ENCODE data around the gene TSPAN1. TPM values are rescaled to one million over a fixed set of nuclear protein-coding genes. Genes with fewer than 3 reads are reported as not detected.

Gene TSPAN1
- total RNA-seq (1 to 10 TPM; 2.3 to 3.2 TPM), polyA plus RNA-seq (10 to 100 TPM in 1 of 2 donors, 1 to 10 TPM in 1; 3.9 to 26.5 TPM)
- long read RNA-seq, donor 1, partial matches to known transcripts = 2 of 9 reads
- long read RNA-seq, donor 1, other reads (novel, unspliced or antisense) = 7 of 9 reads
- long read RNA-seq, donor 2 = 0 reads

- H3K36me3 ChIP-seq (ENCODE audit: control insufficient read depth in 1 of 2, insufficient read depth in 2 of 2, low read length in 1 of 2) = no peaks in the 10 kb centered on the region
- 25 to 31% methylated on average over 11 of the region's 11 CpGs for WGBS, 2 donors
- intact Hi-C loops (cut with DNase I) = no loop called here
- no peaks in the 10 kb centered on the region for H3K4me1 ChIP-seq (ENCODE audit: control insufficient read depth in 1 of 2, insufficient read depth in 2 of 2, low read length in 2 of 2)
- peak within 1 kb of the TSS in 1 of 2 donors; percentile 39 for H3K27ac ChIP-seq (ENCODE audit: low read depth in 1 of 2, low read length in 2 of 2)
- H3K4me3 ChIP-seq (ENCODE audit: low read length in 2 of 2) = no peak within 1 kb of the TSS
- peak; percentile 72 to 75 for DNase-seq
- no peaks in the 10 kb centered on the region for H3K9me3 ChIP-seq (ENCODE audit: control insufficient read depth, low read length)
- H3K27me3 ChIP-seq (ENCODE audit: control insufficient read depth in 1 of 2, insufficient read depth in 2 of 2, low read length in 1 of 2) = no peaks in the 10 kb centered on the region
- ATAC-seq (ENCODE audit: low FRiP score) = peak; percentile 87
Observed at GRCh38 chr1:46174448-46175231, at the start of gene TSPAN1. TSPAN1 (plus strand) TSS chr1:46175087; CDS start chr1:46181108, 6,021 bp downstream.

- intact Hi-C loops (cut with DNase I) = no loop called here
- no peak overlapping the region for H3K4me3 ChIP-seq (ENCODE audit: low read length in 2 of 2)
- H3K27me3 ChIP-seq (ENCODE audit: control insufficient read depth in 1 of 2, insufficient read depth in 2 of 2, low read length in 1 of 2) = no peaks in the 10 kb centered on the region
- H3K9me3 ChIP-seq (ENCODE audit: control insufficient read depth, low read length) = no peaks in the 10 kb centered on the region
- 12 to 18% methylated on average over 3 of the region's 3 CpGs for WGBS, 2 donors
- no peaks in the 10 kb centered on the region for H3K4me1 ChIP-seq (ENCODE audit: control insufficient read depth in 1 of 2, insufficient read depth in 2 of 2, low read length in 2 of 2)
- no peak overlapping the region for H3K27ac ChIP-seq (ENCODE audit: low read depth in 1 of 2, low read length in 2 of 2)
- ATAC-seq (ENCODE audit: low FRiP score) (no peak), DNase-seq (no peak)
- H3K36me3 ChIP-seq (ENCODE audit: control insufficient read depth in 1 of 2, insufficient read depth in 2 of 2, low read length in 1 of 2) = no peaks in the 10 kb centered on the region
Observed at GRCh38 chr1:46128344-46128743, 46.5 kb upstream of the TSPAN1 start.

- DNase-seq (no peak), ATAC-seq (ENCODE audit: low FRiP score) (no peak)
- H3K27me3 ChIP-seq (ENCODE audit: control insufficient read depth in 1 of 2, insufficient read depth in 2 of 2, low read length in 1 of 2) = no peaks in the 10 kb centered on the region
- H3K9me3 ChIP-seq (ENCODE audit: control insufficient read depth, low read length) = no peaks in the 10 kb centered on the region
- no peaks in the 10 kb centered on the region for H3K36me3 ChIP-seq (ENCODE audit: control insufficient read depth in 1 of 2, insufficient read depth in 2 of 2, low read length in 1 of 2)
- WGBS, 2 donors = 14 to 20% methylated on average over 1 of the region's 1 CpG
- H3K4me3 ChIP-seq (ENCODE audit: low read length in 2 of 2) = no peak overlapping the region
- peaks cover 2 to 3% of the 10 kb centered on the region in 2 donors for H3K4me1 ChIP-seq (ENCODE audit: control insufficient read depth in 1 of 2, insufficient read depth in 2 of 2, low read length in 2 of 2)
- H3K27ac ChIP-seq (ENCODE audit: low read depth in 1 of 2, low read length in 2 of 2) = no peak overlapping the region
- intact Hi-C loops (cut with DNase I) = no loop called here
Observed at GRCh38 chr1:46130121-46130520, 44.8 kb upstream of the TSPAN1 start.

- no peak overlapping the region for H3K27ac ChIP-seq (ENCODE audit: low read depth in 1 of 2, low read length in 2 of 2)
- DNase-seq (no peak), ATAC-seq (ENCODE audit: low FRiP score) (no peak)
- no peaks in the 10 kb centered on the region for H3K36me3 ChIP-seq (ENCODE audit: control insufficient read depth in 1 of 2, insufficient read depth in 2 of 2, low read length in 1 of 2)
- intact Hi-C loops (cut with DNase I) = no loop called here
- H3K9me3 ChIP-seq (ENCODE audit: control insufficient read depth, low read length) = no peaks in the 10 kb centered on the region
- WGBS, 2 donors = 1 to 2% methylated on average over 5 of the region's 5 CpGs
- peaks cover 2 to 3% of the 10 kb centered on the region in 2 donors for H3K4me1 ChIP-seq (ENCODE audit: control insufficient read depth in 1 of 2, insufficient read depth in 2 of 2, low read length in 2 of 2)
- no peaks in the 10 kb centered on the region for H3K27me3 ChIP-seq (ENCODE audit: control insufficient read depth in 1 of 2, insufficient read depth in 2 of 2, low read length in 1 of 2)
- peak overlapping the region; percentile 58 to 73 for H3K4me3 ChIP-seq (ENCODE audit: low read length in 2 of 2)
Observed at GRCh38 chr1:46130606-46131005, 44.3 kb upstream of the TSPAN1 start.

- peaks cover 2 to 3% of the 10 kb centered on the region in 2 donors for H3K4me1 ChIP-seq (ENCODE audit: control insufficient read depth in 1 of 2, insufficient read depth in 2 of 2, low read length in 2 of 2)
- DNase-seq (no peak), ATAC-seq (ENCODE audit: low FRiP score) (no peak)
- no peaks in the 10 kb centered on the region for H3K36me3 ChIP-seq (ENCODE audit: control insufficient read depth in 1 of 2, insufficient read depth in 2 of 2, low read length in 1 of 2)
- no peaks in the 10 kb centered on the region for H3K27me3 ChIP-seq (ENCODE audit: control insufficient read depth in 1 of 2, insufficient read depth in 2 of 2, low read length in 1 of 2)
- 0 to 1% methylated on average over 10 of the region's 10 CpGs for WGBS, 2 donors
- intact Hi-C loops (cut with DNase I) = no loop called here
- H3K4me3 ChIP-seq (ENCODE audit: low read length in 2 of 2) = peak overlapping the region; percentile 73 to 96
- no peaks in the 10 kb centered on the region for H3K9me3 ChIP-seq (ENCODE audit: control insufficient read depth, low read length)
- H3K27ac ChIP-seq (ENCODE audit: low read depth in 1 of 2, low read length in 2 of 2) = peak overlapping the region in 1 of 2 donors; percentile 30
Observed at GRCh38 chr1:46131093-46131492, 43.8 kb upstream of the TSPAN1 start.

- Histone ChIP-seq H3K27ac (ENCODE audit: low read depth in 1 of 2, low read length in 2 of 2) (peak overlapping the region; percentile 62 to 72), H3K4me1 (ENCODE audit: control insufficient read depth in 1 of 2, insufficient read depth in 2 of 2, low read length in 2 of 2) (peaks cover 2 to 3% of the 10 kb centered on the region in 2 donors), H3K36me3 (ENCODE audit: control insufficient read depth in 1 of 2, insufficient read depth in 2 of 2, low read length in 1 of 2) (no peaks in the 10 kb centered on the region), H3K27me3 (ENCODE audit: control insufficient read depth in 1 of 2, insufficient read depth in 2 of 2, low read length in 1 of 2) (no peaks in the 10 kb centered on the region), H3K4me3 (ENCODE audit: low read length in 2 of 2) (peak overlapping the region; percentile 73 to 96), H3K9me3 (ENCODE audit: control insufficient read depth, low read length) (no peaks in the 10 kb centered on the region)
- 0% methylated on average over 38 of the region's 38 CpGs for WGBS, 2 donors
- intact Hi-C loops (cut with DNase I) = loop anchor here in 1 of 2 donors (1.0 kb wide), 1 partner anchor 47 kb away; no protein-coding TSS in a partner anchor
- DNase-seq (peak in 1 of 2 donors; percentile 50), ATAC-seq (ENCODE audit: low FRiP score) (no peak)
Observed at GRCh38 chr1:46131712-46132528, 43.0 kb upstream of the TSPAN1 start.

GRCh38 chr1:46132529-46133180, 42.2 kb upstream of the TSPAN1 start, which contains the start of gene PIK3R3:
PIK3R3 (minus strand) TSS chr1:46132629; CDS start chr1:46131952, 677 bp downstream.
- peak; percentile 99 for DNase-seq
- Histone ChIP-seq H3K4me1 (ENCODE audit: control insufficient read depth in 1 of 2, insufficient read depth in 2 of 2, low read length in 2 of 2) (peaks cover 2 to 6% of the 10 kb centered on the region in 2 donors), H3K27ac (ENCODE audit: low read depth in 1 of 2, low read length in 2 of 2) (peak within 1 kb of the TSS; percentile 62 to 94), H3K9me3 (ENCODE audit: control insufficient read depth, low read length) (no peaks in the 10 kb centered on the region), H3K27me3 (ENCODE audit: control insufficient read depth in 1 of 2, insufficient read depth in 2 of 2, low read length in 1 of 2) (no peaks in the 10 kb centered on the region), H3K4me3 (ENCODE audit: low read length in 2 of 2) (peak within 1 kb of the TSS; percentile 73 to 96), H3K36me3 (ENCODE audit: control insufficient read depth in 1 of 2, insufficient read depth in 2 of 2, low read length in 1 of 2) (no peaks in the 10 kb centered on the region)
- peak; percentile 99 for ATAC-seq (ENCODE audit: low FRiP score)
- 0% methylated on average over 46 to 55 of the region's 55 CpGs for WGBS, 2 donors
- intact Hi-C loops (cut with DNase I) = loop anchor here in 1 of 2 donors (1.0 kb wide), 1 partner anchor 47 kb away; no protein-coding TSS in a partner anchor

GRCh38 chr1:46133181-46133658, 41.7 kb upstream of the TSPAN1 start:
- H3K9me3 ChIP-seq (ENCODE audit: control insufficient read depth, low read length) = no peaks in the 10 kb centered on the region
- no peaks in the 10 kb centered on the region for H3K36me3 ChIP-seq (ENCODE audit: control insufficient read depth in 1 of 2, insufficient read depth in 2 of 2, low read length in 1 of 2)
- ATAC-seq (ENCODE audit: low FRiP score) (peak; percentile 53), DNase-seq (no peak)
- 1% methylated on average over 22 of the region's 22 CpGs for WGBS, 2 donors
- peak overlapping the region; percentile 43 to 44 for H3K4me3 ChIP-seq (ENCODE audit: low read length in 2 of 2)
- peak overlapping the region; percentile 45 to 94 for H3K27ac ChIP-seq (ENCODE audit: low read depth in 1 of 2, low read length in 2 of 2)
- peaks cover 2 to 6% of the 10 kb centered on the region in 2 donors for H3K4me1 ChIP-seq (ENCODE audit: control insufficient read depth in 1 of 2, insufficient read depth in 2 of 2, low read length in 2 of 2)
- no peaks in the 10 kb centered on the region for H3K27me3 ChIP-seq (ENCODE audit: control insufficient read depth in 1 of 2, insufficient read depth in 2 of 2, low read length in 1 of 2)
- intact Hi-C loops (cut with DNase I) = no loop called here

Data from aorta (tissue), 5 donors.